HG03439 (cell line): ENCODE data around the gene CDC42EP3.
A peak's percentile ranks its signal among the peaks of the same experiment; 100 is the strongest.

Experiments used
- ATAC-seq: cut with Tn5 transposase; IDR thresholded peaks from one replicate; pipeline ENCODE4 v1.9.1; 2021; ENCODE audit warnings: mild to moderate bottlenecking, moderate library complexity; ENCODE audit not compliant: unreplicated experiment

CDC42EP3 gene

DNA sequence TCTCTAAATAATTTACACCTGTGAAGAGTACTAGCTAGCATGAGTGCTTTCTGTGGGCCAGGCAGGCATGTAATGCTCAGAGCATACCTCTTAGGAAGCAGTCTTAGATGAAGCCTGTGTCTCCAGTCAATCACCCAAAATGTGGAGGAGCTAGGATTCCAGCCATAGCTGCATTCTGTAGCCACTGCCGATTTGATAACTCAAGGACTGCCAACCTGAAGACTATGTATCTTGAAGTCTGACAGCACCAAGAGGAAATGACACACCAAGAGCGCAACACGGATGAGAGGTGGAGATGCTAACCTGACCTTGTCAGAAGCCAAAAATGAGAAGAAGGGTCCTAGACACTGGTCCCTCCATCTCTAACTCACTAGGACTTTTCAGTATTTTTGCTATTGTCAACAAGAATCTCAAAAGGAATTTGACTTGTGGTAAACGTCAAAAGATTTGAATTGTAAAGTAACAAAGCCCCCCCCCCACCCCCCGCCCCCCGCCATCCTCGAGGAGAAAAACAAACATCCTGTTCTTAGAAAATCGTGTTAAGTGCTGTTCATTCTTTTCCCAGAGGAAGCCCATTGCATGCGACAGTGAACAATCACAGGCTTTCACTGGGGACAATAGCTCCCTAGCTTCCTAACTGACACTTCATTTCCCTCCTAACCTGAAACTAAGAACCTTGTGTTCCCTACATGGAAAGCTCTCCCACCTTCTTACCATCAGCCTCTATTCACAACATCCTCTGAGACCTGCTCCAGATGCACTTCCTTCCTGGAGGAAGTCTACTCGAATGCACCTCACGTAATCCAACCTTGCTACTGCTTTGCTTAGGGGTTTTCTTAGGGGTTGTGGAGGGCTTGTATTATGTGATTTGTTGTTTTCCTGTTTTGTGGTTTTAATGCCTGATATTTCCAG, 14.7 kb downstream of the CDC42EP3 start:
- ATAC-seq, result no peak

DNA sequence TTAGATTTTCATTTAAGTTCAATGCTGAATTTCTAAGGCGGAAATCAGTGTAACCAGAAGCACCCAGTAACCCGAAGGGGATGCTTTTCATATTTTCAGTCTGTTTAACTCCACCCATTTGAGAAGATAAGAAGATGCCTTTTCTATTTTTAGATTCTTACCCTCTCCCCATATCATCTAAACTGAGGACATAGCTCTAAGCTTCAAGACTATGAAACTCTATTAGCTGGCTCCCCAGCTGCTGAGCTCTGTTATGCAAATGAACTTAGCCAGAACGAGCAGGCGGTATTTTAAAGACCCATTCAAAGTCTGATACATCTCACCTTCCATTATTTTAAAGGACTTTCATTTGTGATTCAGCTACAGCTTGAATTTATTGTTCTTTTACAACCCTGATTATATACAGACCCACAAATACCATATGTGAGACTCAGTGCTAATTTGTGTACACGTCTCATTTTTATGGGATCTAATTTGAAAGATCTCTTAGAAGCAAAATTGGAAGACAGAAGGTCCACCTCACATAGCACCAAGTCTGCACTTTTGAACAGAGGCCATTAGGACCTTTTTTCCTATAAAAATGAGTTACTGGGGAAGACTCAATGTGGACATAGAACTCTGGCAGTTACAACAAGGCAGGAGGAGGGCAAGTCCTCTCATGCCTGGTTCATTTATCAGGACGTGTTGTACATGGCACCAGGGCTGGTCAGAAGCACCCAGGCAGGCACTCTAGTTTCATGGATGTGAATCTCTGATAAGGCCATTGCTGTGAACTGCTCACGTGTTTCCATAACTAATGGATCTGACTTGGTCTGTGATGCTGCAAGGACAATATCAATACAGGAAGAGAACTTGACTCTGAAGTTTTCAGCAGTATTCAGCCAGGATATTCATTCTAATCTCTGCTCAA, 16.3 kb downstream of the CDC42EP3 start:
- ATAC-seq, result peak; percentile 78

DNA sequence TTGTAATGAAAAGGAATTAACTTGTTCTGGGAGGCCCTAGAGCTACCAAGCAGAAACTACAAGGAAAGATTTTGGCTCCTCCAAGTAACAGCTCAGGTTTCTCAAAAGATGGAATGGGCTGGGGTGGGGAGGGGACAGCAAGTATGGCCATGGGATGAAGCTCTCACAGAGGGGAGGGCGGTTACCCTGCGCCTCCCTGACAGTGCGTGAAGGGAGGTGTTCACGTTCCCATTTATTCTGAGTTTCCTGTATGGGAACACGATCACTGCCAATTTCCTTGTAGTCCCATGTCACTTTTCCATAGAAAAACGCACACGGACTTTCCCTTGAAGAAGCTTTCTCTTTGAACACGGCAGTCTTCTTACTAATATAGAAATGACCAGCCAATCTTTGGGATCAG, 17.0 kb downstream of the CDC42EP3 start:
- ATAC-seq, result no peak

DNA sequence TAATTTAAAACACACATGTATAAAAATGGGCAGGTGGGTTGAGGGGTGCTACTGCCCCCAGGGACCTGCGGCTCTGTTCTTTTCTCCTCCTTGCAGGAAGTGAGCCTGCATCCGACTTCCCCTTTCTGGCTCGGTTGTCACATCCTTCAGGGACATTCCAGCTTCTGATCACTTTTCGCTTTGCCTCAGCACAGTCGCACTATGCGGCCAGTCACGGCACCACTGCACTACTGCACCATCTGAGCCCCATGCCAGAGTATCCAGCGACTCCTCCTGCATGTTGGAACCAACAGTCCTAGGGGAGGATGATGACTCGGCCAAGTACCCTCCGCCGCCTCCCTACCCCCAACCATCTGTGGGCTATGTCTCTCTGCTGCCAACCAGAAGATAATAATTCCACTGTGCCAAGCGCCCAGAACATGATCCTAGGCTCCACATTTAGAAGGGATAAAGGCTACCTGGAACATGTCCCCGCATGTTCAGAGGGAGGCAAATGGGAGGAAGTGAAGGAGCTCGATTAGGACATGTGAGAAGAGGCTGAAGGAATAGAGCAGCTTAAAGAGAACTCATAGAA, 17.6 kb downstream of the CDC42EP3 start:
- no peak for ATAC-seq

DNA sequence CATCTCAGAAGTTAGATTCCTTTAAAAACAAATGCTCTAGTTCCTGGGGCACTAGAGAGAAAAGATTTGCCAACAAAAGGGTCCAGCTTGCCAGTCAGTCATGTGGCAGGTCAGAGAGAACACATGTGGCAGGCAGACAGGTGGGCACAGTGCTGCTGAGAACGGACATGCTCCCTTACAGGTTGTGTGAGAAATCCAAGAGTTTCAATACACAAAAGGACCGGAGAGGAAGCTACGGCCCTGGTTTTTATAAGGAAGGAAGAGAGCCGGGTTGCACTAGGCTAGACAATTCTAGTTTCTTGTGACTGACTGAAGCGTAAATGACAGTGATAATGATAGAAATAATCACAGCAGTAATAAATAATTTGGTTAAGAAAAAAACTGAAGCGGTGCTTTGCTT, 18.3 kb downstream of the CDC42EP3 start:
- no peak for ATAC-seq

DNA sequence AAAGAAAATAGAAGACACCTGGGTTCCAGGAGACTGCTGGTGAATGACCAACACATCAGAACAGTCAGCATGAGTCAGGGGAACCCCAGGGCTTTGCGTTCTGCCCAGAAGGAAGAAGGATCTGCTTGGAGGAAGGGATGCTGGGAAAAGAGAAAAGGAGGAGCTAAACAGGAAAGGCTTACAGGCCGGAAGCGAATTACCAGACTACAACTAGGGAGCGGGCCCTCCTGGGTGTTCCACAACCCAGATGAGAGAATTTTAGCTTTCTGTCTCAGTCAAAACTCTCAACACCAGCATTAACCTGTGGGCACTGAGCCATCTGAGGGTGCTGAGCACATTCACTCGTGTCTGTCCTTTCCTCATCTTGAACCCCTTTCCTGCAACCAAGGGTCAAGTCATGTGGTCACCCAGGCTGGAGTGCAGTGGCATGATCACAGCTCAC, 19.2 kb downstream of the CDC42EP3 start:
- no peak for ATAC-seq

DNA sequence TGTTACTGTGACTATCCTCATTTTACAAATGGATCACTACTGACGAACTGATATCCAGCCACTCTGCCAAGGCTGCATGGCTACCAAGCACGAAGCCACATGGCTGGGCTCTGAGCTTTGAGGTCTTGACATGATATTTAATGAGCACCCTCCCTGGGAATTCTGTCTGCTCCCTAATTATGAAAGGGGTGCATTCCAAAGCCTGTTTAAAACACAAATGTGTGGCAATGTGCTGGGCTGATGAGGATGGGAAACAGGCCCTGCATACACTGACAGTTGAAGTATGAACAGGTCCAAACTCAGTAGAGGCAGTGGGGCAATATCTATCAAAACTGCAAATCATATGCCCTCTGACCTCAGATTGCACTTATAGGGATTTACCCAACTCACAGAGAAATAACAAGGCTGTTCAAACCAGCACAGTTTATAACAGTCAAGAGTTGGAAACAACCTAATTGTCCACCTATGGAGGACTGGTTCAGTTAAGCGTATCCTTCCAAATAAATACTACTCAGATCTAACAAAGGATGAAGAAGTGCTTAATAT, 20.8 kb downstream of the CDC42EP3 start:
- ATAC-seq, result no peak

DNA sequence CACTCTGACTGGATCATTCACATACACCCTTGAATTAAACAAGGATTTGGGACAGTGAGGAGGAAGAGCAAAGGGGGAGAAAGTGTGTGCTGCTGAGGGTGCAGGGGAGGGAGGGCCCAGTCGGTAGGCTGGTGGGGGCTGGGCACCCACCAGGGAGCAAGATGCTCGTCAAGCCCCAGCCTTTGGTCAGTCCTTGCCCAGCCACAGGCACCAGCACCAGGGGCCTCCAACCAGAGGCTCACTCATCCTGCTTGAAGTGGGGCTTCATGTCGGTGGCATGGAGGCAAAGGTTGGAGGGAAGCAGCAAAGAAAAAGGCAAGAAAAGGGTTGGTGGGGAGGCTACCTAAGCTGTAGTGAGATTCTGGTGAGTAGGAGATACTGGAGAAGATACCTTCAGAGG, 21.9 kb downstream of the CDC42EP3 start:
- ATAC-seq, result no peak

DNA sequence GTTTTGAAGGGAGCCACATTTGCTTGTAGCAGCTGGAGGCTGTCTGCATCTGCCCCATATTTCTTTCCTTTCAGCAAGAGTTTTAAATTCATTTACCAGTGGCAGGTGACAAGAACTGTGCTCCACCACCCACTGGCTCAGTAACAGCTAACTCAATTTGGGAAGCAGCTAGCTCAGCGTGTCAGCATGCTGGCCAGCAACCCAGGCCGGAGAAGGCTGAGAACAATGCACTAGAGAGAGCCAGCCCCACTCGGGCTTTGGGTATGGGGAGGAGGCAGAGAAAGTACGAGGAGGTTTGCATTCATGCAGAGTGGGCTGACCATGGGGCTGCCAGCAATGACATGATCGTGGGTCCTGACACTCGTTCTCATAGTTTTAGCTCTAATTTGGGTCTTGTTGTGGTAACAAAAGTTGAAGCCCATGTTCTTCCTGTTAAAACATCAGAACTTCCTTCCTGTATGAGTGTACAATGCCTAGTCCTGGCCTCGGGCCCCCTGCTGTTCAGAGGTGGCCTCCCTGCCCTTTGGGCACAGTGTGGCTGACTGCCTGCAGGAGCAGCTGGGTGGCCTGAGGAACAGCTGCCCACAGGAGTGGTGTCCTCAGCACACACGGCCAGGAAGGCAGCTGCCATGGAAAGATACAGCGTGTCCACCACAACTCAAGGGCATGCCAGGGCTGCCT, 23.0 kb downstream of the CDC42EP3 start:
- ATAC-seq, result no peak

DNA sequence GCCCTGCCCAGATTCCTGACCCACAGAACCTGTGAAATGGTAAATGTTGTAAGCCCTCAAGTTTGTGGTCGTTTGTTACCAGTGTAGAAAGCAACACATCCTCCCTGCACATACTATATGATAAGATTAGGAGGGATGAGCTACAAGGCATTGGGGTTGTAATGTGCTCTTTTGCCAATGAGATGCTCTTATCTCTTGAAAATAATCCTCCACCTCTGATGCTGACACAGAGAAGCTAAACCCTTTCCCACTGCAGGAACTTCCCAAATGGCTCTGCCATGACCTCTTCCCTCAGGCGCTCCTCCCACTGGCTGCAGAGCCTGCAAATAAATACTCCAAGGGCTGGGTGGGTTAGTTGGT, 23.5 kb downstream of the CDC42EP3 start:
- no peak for ATAC-seq

DNA sequence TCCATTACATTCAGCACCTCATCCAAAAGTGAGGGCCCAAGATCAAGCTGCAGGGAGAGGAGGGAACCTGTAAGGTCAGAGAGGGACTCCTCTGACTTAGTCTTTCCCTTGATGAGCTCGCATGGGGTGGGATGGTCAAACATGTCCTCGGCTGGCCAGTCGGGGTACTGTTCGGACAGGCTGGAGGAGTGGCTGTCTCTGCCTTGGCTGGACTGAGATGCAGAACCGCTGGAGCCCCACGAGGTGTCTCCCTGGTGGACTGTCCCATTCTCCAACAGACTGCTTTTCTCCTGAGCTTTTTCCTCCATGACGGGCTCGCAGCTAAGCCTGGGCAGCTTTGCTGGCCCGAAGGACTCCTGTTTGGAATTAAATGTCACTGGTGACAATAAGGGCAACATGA, 25.6 kb downstream of the CDC42EP3 start:
- no peak for ATAC-seq

DNA sequence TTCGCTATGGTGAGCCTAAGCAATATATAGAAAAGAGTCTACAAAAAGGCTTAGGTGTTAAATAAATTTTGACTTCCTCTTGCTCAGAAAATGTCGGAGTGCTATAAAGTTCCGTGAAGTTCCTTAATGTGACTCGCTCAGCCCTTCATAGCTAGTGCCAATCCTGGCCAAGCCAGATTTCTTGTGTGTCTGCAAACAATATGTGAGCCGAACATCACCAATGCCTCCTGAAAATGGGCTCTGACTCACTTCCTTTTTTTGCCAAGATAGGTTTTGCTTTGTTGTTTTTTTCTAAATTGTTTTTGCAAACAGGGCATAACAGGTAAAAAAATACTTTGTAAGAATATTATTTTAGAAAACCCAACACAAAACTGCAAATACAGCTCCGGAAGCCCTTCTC, 26.1 kb downstream of the CDC42EP3 start:
- no peak for ATAC-seq

DNA sequence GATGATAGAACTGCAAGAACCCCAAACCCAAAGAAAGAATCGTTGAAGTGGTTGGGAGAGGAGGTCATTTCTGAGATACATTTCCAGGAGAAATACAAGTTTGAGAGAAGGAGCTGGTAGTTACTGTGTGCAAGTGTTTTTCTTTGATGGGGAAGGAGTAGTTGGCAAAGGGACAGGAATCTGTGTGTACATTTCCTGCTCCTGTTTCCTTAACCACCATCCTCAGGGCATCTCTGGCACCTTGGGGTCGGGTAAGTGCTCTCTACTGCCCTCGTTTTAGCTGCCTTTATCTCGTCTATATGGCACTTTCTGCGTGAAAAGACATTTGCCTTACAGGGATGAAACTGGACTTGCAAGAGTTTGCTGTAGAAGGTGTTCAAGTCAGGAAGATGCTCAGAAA, 27.3 kb downstream of the CDC42EP3 start:
- ATAC-seq, result no peak

DNA sequence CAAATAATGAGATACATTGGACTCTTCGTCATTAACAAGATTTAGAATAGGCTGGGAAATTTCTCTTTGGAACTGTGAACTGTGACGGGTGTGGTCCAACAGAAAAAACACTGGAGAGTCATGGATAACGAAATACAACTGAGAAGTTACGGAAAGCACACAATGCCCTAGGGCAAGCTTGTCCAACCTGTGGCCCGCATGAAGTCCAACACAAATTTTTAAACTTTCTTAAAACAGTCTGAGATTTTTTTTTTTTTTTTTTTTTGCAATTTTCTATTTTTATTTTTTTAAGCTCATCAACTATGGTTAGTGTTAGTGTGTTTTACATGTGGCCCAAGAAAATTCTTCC, 27.7 kb downstream of the CDC42EP3 start:
- no peak for ATAC-seq

DNA sequence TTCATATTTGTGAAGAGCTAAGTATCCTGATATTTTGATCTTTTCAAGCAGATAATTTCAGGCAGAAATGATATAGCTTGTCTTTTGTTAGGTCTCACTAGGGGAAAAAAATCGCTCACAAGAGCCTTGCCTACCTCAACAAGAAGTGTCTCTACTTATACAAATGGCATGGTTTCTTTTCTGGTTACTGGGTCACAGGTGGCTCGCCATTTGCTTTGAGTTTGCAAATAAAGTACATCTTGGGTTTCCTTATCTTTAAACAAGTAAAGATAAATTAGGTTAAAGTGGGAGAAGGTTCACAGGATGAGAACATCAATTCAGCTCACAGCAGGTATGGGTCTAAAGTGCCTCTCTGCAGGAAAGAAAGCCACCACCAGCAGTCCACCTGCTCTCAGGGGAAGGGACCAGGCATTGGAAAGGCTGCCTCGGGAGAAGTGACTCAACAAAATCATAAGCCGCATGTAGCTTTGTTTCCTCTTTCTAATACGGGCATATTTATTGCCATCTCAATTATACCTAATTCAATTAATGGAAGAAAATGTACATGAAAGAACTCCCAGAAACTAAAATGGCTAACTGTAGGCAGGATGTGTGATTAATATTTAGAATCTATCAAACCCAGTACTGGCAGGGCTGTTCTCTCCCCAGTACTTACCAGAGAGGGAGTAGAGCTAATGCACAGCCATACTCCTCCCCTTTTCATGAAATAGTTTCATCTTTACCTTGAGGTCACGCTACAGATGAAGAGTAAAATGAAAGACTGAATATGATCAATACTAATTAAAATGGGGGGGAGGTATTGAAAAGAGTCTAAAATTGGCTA, 28.3 kb downstream of the CDC42EP3 start:
- ATAC-seq, result no peak

DNA sequence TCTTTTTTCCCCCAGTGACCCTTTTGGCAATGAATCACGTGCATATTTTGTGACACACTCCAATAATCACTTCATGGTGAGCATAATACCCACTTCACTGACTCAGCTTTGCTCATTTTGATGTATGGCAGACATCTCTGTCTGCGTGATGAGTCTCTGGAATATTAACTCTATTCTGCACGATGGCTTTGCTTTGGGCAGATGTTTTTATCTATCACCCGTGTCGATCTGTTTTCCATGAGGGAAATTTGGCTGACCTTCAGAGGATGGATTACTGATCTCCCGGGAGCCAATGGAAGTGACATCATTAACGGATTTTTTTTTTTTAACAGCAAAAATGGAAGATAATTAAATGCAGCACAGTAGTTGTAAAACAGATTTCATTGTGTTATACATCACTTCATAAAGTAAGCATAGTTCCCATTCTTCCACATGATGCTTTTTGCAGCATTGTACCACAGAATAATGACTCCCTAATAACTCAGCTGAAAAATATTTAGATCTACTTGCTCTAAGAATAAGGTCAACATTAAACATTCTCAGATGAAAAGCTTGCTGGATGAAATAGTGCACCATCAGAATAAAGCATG, 29.8 kb downstream of the CDC42EP3 start:
- ATAC-seq, result no peak

DNA sequence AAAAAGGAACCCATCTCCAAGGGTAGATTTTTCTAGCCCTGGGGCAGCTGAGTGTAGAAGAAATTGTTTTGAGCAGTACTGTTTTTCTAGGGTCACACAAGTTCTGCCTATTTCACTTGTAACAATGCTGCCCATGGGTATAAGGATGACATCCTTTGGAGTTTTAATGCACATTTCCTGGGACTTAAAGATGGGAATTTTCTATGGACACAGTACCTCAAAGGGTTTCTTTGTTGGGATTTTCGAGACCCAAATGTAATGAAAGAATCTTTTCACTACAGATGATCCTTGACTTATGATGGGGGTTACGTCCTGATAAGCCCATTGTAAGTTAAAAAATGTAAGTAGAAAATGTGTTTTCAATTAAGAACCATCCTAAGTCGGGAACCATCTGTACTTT, 31.8 kb downstream of the CDC42EP3 start:
- no peak for ATAC-seq

DNA sequence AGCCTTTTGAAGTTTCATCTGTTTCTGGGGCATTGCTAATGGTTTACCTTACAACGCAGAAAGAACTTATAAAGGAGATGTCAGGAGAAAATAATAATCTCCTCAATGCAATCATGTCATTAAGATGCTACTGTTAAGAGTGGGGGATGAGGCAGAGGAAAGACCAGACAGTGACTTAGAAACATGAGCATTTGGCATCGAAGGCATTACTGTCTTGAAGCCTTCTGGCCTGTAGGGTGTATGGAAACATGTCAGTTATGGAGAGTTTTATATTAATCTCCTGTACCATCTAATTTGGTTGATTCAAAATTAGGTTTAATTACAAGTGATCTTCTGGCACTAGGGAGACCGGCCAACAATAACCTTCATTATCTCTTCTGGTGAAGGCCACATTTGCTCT, 32.5 kb downstream of the CDC42EP3 start:
- ATAC-seq, result no peak

DNA sequence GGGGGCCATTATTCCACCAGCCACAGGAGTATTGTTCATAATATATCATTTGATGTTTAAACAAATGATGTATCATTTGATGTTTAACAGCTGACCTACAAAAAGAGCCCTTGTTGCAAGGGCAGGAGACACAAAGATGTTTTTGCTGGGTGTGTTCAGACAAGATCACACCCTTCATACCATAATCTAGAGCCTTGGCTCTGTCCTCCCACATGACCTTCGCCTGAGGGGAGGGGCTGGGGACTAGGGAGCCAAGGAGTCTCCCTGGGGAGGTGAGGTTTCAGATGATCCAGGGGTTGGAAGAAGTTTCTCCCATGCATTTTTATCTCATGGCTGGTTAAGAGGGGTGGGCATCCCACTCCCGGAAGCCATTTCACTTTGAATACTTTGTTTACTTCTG, 33.5 kb downstream of the CDC42EP3 start:
- no peak for ATAC-seq
